ENCODE results near the gene POLA1.

Gene POLA1

GRCh38 chrX:24982306-24982965, 288.7 kb downstream of the POLA1 start:
- peak; percentile 46 for DNase-seq

- DNase-seq: no peak
These were observed 290.2 kb downstream of the POLA1 start for GRCh38 chrX:24983931-24984330.

GRCh38 chrX:24985120-24985519, 291.4 kb downstream of the POLA1 start:
- no peak for DNase-seq

GRCh38 chrX:24987731-24988130, 294.0 kb downstream of the POLA1 start:
- no peak for DNase-seq

GRCh38 chrX:24988314-24988713, 294.6 kb downstream of the POLA1 start:
- no peak for DNase-seq

GRCh38 chrX:24990535-24990934, 296.8 kb downstream of the POLA1 start:
- no peak for DNase-seq

- no peak for DNase-seq
These were observed 300.2 kb downstream of the POLA1 start for GRCh38 chrX:24993879-24994278.

GRCh38 chrX:24996096-24996709, 302.5 kb downstream of the POLA1 start:
- no peak for DNase-seq

- no peak for DNase-seq
These were observed 305.8 kb downstream of the POLA1 start for GRCh38 chrX:24999511-24999910.

- no peak for DNase-seq
These were observed 308.3 kb downstream of the POLA1 start for GRCh38 chrX:25001808-25002660.

GRCh38 chrX:25002661-25003020, 308.9 kb downstream of the POLA1 start:
- no peak for DNase-seq

GRCh38 chrX:25003066-25003849, 309.5 kb downstream of the POLA1 start:
- DNase-seq: no peak

GRCh38 chrX:25004040-25004439, 310.3 kb downstream of the POLA1 start:
- no peak for DNase-seq

GRCh38 chrX:25004485-25005032, 310.8 kb downstream of the POLA1 start:
- DNase-seq: no peak

- no peak for DNase-seq
These were observed 311.3 kb downstream of the POLA1 start for GRCh38 chrX:25005034-25005381.

- DNase-seq: no peak
These were observed 311.9 kb downstream of the POLA1 start for GRCh38 chrX:25005382-25006185.

- DNase-seq: no peak
These were observed 312.9 kb downstream of the POLA1 start for GRCh38 chrX:25006586-25007058.

- DNase-seq: no peak
These were observed 313.6 kb downstream of the POLA1 start for GRCh38 chrX:25007059-25008053.

GRCh38 chrX:25009407-25009806, 315.7 kb downstream of the POLA1 start:
- DNase-seq: no peak

GRCh38 chrX:25010784-25011588, 317.3 kb downstream of the POLA1 start:
- no peak for DNase-seq
